Measurements from ENCODE around the gene ARIH1.

ARIH1 gene

DNA sequence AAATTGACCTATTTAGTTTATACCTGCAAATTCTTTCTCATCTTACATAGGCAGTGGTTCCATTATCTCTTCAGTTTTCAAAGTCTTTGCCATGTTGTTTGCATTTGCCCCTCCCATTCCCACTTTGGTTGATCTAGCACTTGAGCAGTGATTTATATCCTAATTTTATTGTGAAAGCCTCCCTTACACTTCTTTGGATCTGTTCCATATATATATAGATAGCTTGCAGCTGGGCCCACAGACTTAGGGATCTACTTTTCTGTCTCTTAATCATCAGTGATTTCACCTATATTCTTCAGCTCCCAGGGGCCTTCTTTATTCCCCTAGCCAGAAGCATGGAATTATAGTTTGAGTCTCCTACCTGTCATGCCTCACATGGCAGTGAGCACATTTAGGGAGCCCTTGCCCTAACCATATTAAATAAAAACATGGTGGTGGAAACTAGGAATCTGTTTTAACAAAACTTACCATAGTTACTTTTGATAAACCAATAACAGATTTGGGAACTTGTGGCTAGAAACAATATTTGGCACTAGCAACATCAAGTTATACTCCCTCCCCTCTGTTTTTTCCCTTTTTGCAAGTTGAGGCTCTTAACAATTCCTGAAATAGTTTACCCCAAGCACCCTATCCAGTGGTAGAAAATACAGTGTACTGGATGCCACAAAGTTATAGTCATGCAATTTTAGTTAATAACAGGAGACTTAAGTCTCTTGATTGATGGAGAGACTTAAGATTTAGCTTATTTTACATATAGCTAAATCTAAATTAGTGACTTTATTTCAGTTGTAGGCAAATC lies 41.7 kb downstream of the ARIH1 start:
- Mint-ChIP-seq H3K27me3 (ENCODE audit: low read depth) (no peaks in the 10 kb centered on the region), H3K4me1 (peaks cover 39% of the 10 kb centered on the region), H3K9me3 (no peaks in the 10 kb centered on the region), H3K36me3 (ENCODE audit: low read depth) (peaks cover 19% of the 10 kb centered on the region), H3K4me3 (peak overlapping the region in 1 of 3 experiments; percentile 3), H3K27ac (peak overlapping the region; percentile 61 to 86 (median 62))
- TF ChIP-seq CTCF (IDR thresholded peaks at IDR 0.05; ENCODE audit: unreplicated experiment in 3 of 3): no peak

DNA sequence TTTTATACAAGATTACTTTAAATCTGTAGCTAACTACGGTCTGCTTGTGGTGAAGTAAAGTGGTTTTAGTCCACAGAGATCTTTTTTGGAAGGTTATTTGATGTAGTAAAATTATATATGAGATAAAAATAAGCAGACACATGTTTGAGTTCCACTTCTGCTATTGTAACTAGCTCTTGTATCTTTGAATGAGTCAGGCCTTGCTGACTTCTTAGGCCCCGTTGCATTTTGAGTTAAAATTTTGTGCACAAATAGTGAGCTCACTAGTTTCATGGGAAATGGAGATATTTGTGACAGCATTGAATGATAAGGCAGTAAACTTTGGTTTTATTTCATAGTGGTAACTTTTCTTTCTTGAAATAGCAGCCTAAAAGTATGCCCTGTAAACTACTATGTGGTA lies 42.6 kb downstream of the ARIH1 start:
- Mint-ChIP-seq H3K36me3 (ENCODE audit: low read depth) (peaks cover 20% of the 10 kb centered on the region), H3K4me1 (peaks cover 37% of the 10 kb centered on the region), H3K4me3 (no peak overlapping the region), H3K9me3 (no peaks in the 10 kb centered on the region), H3K27ac (peak overlapping the region in 2 of 3 experiments; percentile 14 to 86), H3K27me3 (ENCODE audit: low read depth) (no peaks in the 10 kb centered on the region)
- no peak for TF ChIP-seq CTCF (IDR thresholded peaks at IDR 0.05; ENCODE audit: unreplicated experiment in 3 of 3)

DNA sequence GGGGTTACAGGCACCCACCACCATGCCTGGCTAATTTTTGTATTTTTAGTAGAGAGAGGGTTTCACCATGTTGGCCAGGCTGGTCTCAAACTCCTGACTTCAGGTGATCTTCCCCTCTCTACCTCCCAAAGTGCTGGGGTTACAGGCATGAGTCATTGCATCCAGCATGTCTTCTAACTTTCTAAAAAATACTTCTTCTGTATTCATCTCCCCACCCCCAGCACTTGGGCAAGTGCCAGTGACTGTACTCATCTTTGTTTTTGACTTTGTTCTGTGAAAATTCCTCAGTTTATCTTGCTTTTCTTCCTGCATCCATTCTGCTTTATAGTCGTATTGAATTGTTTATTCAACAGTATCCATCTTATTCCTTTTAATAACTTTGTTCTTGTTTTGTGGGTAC lies 47.6 kb downstream of the ARIH1 start:
- Mint-ChIP-seq H3K27ac (no peak overlapping the region), H3K9me3 (no peaks in the 10 kb centered on the region), H3K36me3 (ENCODE audit: low read depth) (peaks cover 34% of the 10 kb centered on the region), H3K4me1 (peaks cover 4% of the 10 kb centered on the region), H3K27me3 (ENCODE audit: low read depth) (no peaks in the 10 kb centered on the region), H3K4me3 (no peak overlapping the region)
- TF ChIP-seq CTCF (IDR thresholded peaks at IDR 0.05; ENCODE audit: unreplicated experiment in 3 of 3): no peak

- no peak overlapping the region for H3K4me3 Mint-ChIP-seq
- H3K36me3 Mint-ChIP-seq (ENCODE audit: low read depth): peaks cover 27% of the 10 kb centered on the region
- H3K27me3 Mint-ChIP-seq (ENCODE audit: low read depth): no peaks in the 10 kb centered on the region
- H3K27ac Mint-ChIP-seq: no peak overlapping the region
- no peaks in the 10 kb centered on the region for H3K9me3 Mint-ChIP-seq
- TF ChIP-seq CTCF (IDR thresholded peaks at IDR 0.05; ENCODE audit: unreplicated experiment in 3 of 3): no peak
- H3K4me1 Mint-ChIP-seq: peaks cover 10% of the 10 kb centered on the region
Observed at GRCh38 chr15:72532991-72533601, 59.0 kb downstream of the ARIH1 start.

- TF ChIP-seq CTCF (IDR thresholded peaks at IDR 0.05; ENCODE audit: unreplicated experiment in 3 of 3): no peak
- peaks cover 10% of the 10 kb centered on the region for H3K9me3 Mint-ChIP-seq
- no peak overlapping the region for H3K27ac Mint-ChIP-seq
- H3K27me3 Mint-ChIP-seq (ENCODE audit: low read depth): no peaks in the 10 kb centered on the region
- H3K36me3 Mint-ChIP-seq (ENCODE audit: low read depth): peaks cover 37% of the 10 kb centered on the region
- H3K4me1 Mint-ChIP-seq: peaks cover 10% of the 10 kb centered on the region
- H3K4me3 Mint-ChIP-seq: no peak overlapping the region
Observed at GRCh38 chr15:72534523-72534922, 60.4 kb downstream of the ARIH1 start.

Data from nephron (organoid).